Left lung (tissue), 10 donors: ENCODE results near the gene SPINDOC. TPM values are rescaled to one million over a fixed set of nuclear protein-coding genes. Genes with fewer than 3 reads are reported as not detected.
A peak's percentile ranks its signal among the peaks of the same experiment; 100 is the strongest.

Experiments used
- ATAC-seq: fragments of 200-7000 bp; cut with Tn5 transposase; one replicate; pipeline ENCODE4 v1.9.1; 2020; ENCODE audit warnings: moderate library complexity
- DNase-seq, 4 donors: peaks; one replicate each; pipeline ENCODE4 v3.0.0-alpha.2; 2013 to 2020
- H3K27ac ChIP-seq, 2 donors: fragments of 200-600 bp; sonication (generic) in 1 of 2; one replicate each; pipeline versions ENCODE4 v1.5.0 to v1.8.0; 2020 to 2021
- H3K27me3 ChIP-seq, 2 donors: fragments of 200-600 bp; sonication (generic) in 1 of 2; one replicate each; pipeline versions ENCODE4 v1.5.0 to v1.8.0; 2020 to 2021
- H3K36me3 ChIP-seq, 2 donors: fragments of 200-600 bp; sonication (generic) in 1 of 2; one replicate each; pipeline versions ENCODE4 v1.5.0 to v1.8.0; 2020 to 2021
- H3K4me1 ChIP-seq, 2 donors: fragments of 200-600 bp; one replicate each; pipeline ENCODE4 v1.8.0; 2021
- H3K4me3 ChIP-seq, 2 donors: fragments of 200-600 bp; sonication (generic) in 1 of 2; one replicate each; pipeline versions ENCODE4 v1.5.0 to v1.8.0; 2020 to 2021; ENCODE audit warnings: mild to moderate bottlenecking in 1 of 2
- H3K9me3 ChIP-seq, 2 donors: fragments of 200-600 bp; sonication (generic) in 1 of 2; one replicate each; pipeline versions ENCODE4 v1.5.0 to v1.8.0; 2020 to 2021
- CTCF ChIP-seq, 2 donors: fragments of 200-600 bp; sonication (generic) in 1 of 2; IDR thresholded peaks; one replicate each; pipeline versions ENCODE4 v1.5.0 to v1.8.0; 2021; ENCODE audit warnings: antibody characterized with exemption in 2 of 2
- intact Hi-C, 2 donors: fragments of 100-400 bp; cut with DNase I; formaldehyde crosslinking; loops; one replicate each; pipeline versions ENCODE4 v1.11.2 to v1.14.2; 2022
- polyA plus RNA-seq, 6 donors: library from polyadenylated mRNA; unstranded; fragments of 120-200 nt; gene quantifications; one replicate each; pipeline ENCODE4 v1.2.1, GENCODE V29; 2013; ENCODE audit not compliant: insufficient read length in 6 of 6
- total RNA-seq, 2 donors: library from RNA; stranded (reverse); fragmentation: NEBNext Ultra II Directional; extraction: Animal tissue kit (Norgen Biotek cat#: 25700); gene quantifications; one replicate each; pipeline ENCODE4 v1.2.1, GENCODE V29; 2021
- donor health status: DM: no; HTN: yes; CAD: no.
- donor health status: DM: no; HTN: no; CAD: no.

SPINDOC gene
- total and polyA plus RNA-seq, 8 donors = 20.3 to 46.2 (median 34.4) TPM

GRCh38 chr11:63844836-63845235 is 31.6 kb downstream of the SPINDOC start:
- peak overlapping the region in 1 of 2 donors; percentile 75 for H3K27ac ChIP-seq
- H3K4me3 ChIP-seq = no peak overlapping the region
- H3K4me1 ChIP-seq = peaks cover 37 to 95% of the 10 kb centered on the region in 2 donors
- H3K27me3 ChIP-seq = no peaks in the 10 kb centered on the region
- intact Hi-C loops = loop anchor here in 1 of 2 donors (10.0 kb wide), 1 partner anchor 80 kb away; no protein-coding TSS in a partner anchor
- no peak for TF ChIP-seq CTCF (IDR thresholded peaks at IDR 0.05)
- peaks cover 0 to 39% of the 10 kb centered on the region in 2 donors for H3K36me3 ChIP-seq
- H3K9me3 ChIP-seq = no peaks in the 10 kb centered on the region
- peak in 1 of 4 donors; percentile 12 for DNase-seq
- no peak for ATAC-seq

GRCh38 chr11:63845303-63845702 is 32.0 kb downstream of the SPINDOC start:
- H3K4me3 ChIP-seq = no peak overlapping the region
- H3K36me3 ChIP-seq = peaks cover 0 to 39% of the 10 kb centered on the region in 2 donors
- ATAC-seq (no peak), DNase-seq (no peak)
- H3K27me3 ChIP-seq = no peaks in the 10 kb centered on the region
- no peaks in the 10 kb centered on the region for H3K9me3 ChIP-seq
- no peak for TF ChIP-seq CTCF (IDR thresholded peaks at IDR 0.05)
- intact Hi-C loops = loop anchor here in 1 of 2 donors (10.0 kb wide), 1 partner anchor 79 kb away; no protein-coding TSS in a partner anchor
- H3K4me1 ChIP-seq = peaks cover 32 to 97% of the 10 kb centered on the region in 2 donors
- H3K27ac ChIP-seq = peak overlapping the region in 1 of 2 donors; percentile 75

GRCh38 chr11:63845911-63846310 is 32.7 kb downstream of the SPINDOC start:
- Histone ChIP-seq H3K36me3 (peaks cover 0 to 39% of the 10 kb centered on the region in 2 donors), H3K4me1 (peaks cover 28 to 97% of the 10 kb centered on the region in 2 donors), H3K27ac (peak overlapping the region in 1 of 2 donors; percentile 75), H3K4me3 (no peak overlapping the region), H3K9me3 (no peaks in the 10 kb centered on the region), H3K27me3 (no peaks in the 10 kb centered on the region)
- TF ChIP-seq CTCF (IDR thresholded peaks at IDR 0.05) = no peak
- ATAC-seq = no peak
- intact Hi-C loops = loop anchor here in 1 of 2 donors (10.0 kb wide), 1 partner anchor 79 kb away; no protein-coding TSS in a partner anchor
- peak in 1 of 4 donors; percentile 32 for DNase-seq

GRCh38 chr11:63846897-63847296 is 33.6 kb downstream of the SPINDOC start:
- ATAC-seq = no peak
- no peaks in the 10 kb centered on the region for H3K9me3 ChIP-seq
- no peak for DNase-seq
- no peak overlapping the region for H3K4me3 ChIP-seq
- peak overlapping the region in 1 of 2 donors; percentile 33 for H3K27ac ChIP-seq
- H3K4me1 ChIP-seq = peaks cover 29 to 97% of the 10 kb centered on the region in 2 donors
- no peak for TF ChIP-seq CTCF (IDR thresholded peaks at IDR 0.05)
- no peaks in the 10 kb centered on the region for H3K27me3 ChIP-seq
- peaks cover 0 to 33% of the 10 kb centered on the region in 2 donors for H3K36me3 ChIP-seq
- intact Hi-C loops = loop anchor here in 1 of 2 donors (10.0 kb wide), 1 partner anchor 78 kb away; no protein-coding TSS in a partner anchor

- peaks cover 0 to 29% of the 10 kb centered on the region in 2 donors for H3K36me3 ChIP-seq
- peak overlapping the region; percentile 35 to 48 for H3K27ac ChIP-seq
- intact Hi-C loops = loop anchor here in 1 of 2 donors (10.0 kb wide), 1 partner anchor 77 kb away; no protein-coding TSS in a partner anchor
- TF ChIP-seq CTCF (IDR thresholded peaks at IDR 0.05) = no peak
- peak in 1 of 4 donors; percentile 79 for DNase-seq
- no peaks in the 10 kb centered on the region for H3K27me3 ChIP-seq
- peak; percentile 74 for ATAC-seq
- no peak overlapping the region for H3K4me3 ChIP-seq
- no peaks in the 10 kb centered on the region for H3K9me3 ChIP-seq
- H3K4me1 ChIP-seq = peaks cover 26 to 97% of the 10 kb centered on the region in 2 donors
Observed at GRCh38 chr11:63847363-63847762, 34.1 kb downstream of the SPINDOC start.
